Progenitor cell of endocrine pancreas (in vitro differentiated cells): ENCODE data around the gene INPP4A. TPM values are rescaled to one million over a fixed set of nuclear protein-coding genes. Genes with fewer than 3 reads are reported as not detected.

Experiments used
- DNase-seq: peaks from one replicate; pipeline ENCODE4 v3.0.0; 2021; ENCODE audit warnings: low spot score; ENCODE audit not compliant: unreplicated experiment
- H3K27ac Mint-ChIP-seq: 2 replicates; pipeline ENCODE4 v1.8.0; 2021; ENCODE audit warnings: mild to moderate bottlenecking, moderate library complexity, mixed read lengths
- H3K27me3 Mint-ChIP-seq: 2 replicates; pipeline ENCODE4 v1.8.0; 2021; ENCODE audit warnings: mixed read lengths
- H3K36me3 Mint-ChIP-seq: 2 replicates; pipeline ENCODE4 v1.8.0; 2022; ENCODE audit warnings: mixed read lengths; ENCODE audit not compliant: insufficient read depth
- H3K4me1 Mint-ChIP-seq: 2 replicates; pipeline ENCODE4 v1.8.0; 2021; ENCODE audit warnings: low read depth, mixed read lengths
- H3K4me3 Mint-ChIP-seq: 2 replicates; pipeline ENCODE4 v1.8.0; 2021; ENCODE audit warnings: low read depth, mild to moderate bottlenecking, moderate library complexity, mixed read lengths
- H3K9me3 Mint-ChIP-seq: 2 replicates; pipeline ENCODE4 v1.8.0; 2021; ENCODE audit warnings: low read depth, mixed read lengths
- CTCF ChIP-seq: fragments of 200-600 bp; sonication (generic); IDR thresholded peaks from one replicate; pipeline ENCODE4 v1.5.0; 2021; ENCODE audit warnings: antibody characterized with exemption, mild to moderate bottlenecking; ENCODE audit not compliant: unreplicated experiment
- total RNA-seq: library from RNA; stranded (reverse); gene quantifications from 2 replicates; pipeline ENCODE4 v1.2.1, GENCODE V29; 2021

Gene INPP4A
- total RNA-seq, 1 donor from 2014 or later = 33.0 TPM

- H3K36me3 Mint-ChIP-seq = no peaks in the 10 kb centered on the region
- no peaks in the 10 kb centered on the region for H3K9me3 Mint-ChIP-seq
- no peak for DNase-seq
- H3K27me3 Mint-ChIP-seq = no peaks in the 10 kb centered on the region
- H3K4me3 Mint-ChIP-seq = no peak overlapping the region
- no peaks in the 10 kb centered on the region for H3K4me1 Mint-ChIP-seq
- no peak overlapping the region for H3K27ac Mint-ChIP-seq
- TF ChIP-seq CTCF = no peak
Measured at GRCh38 chr2:98476192-98476868, 31.7 kb downstream of the INPP4A start.

GRCh38 chr2:98477036-98477435 lies 32.4 kb downstream of the INPP4A start:
- DNase-seq = no peak
- H3K9me3 Mint-ChIP-seq = no peaks in the 10 kb centered on the region
- no peaks in the 10 kb centered on the region for H3K36me3 Mint-ChIP-seq
- H3K4me1 Mint-ChIP-seq = no peaks in the 10 kb centered on the region
- no peaks in the 10 kb centered on the region for H3K27me3 Mint-ChIP-seq
- H3K27ac Mint-ChIP-seq = no peak overlapping the region
- TF ChIP-seq CTCF = no peak
- H3K4me3 Mint-ChIP-seq = no peak overlapping the region

- no peak overlapping the region for H3K27ac Mint-ChIP-seq
- no peaks in the 10 kb centered on the region for H3K4me1 Mint-ChIP-seq
Measured at GRCh38 chr2:98477506-98477905, 32.8 kb downstream of the INPP4A start.

GRCh38 chr2:98478088-98478551 lies 33.5 kb downstream of the INPP4A start:
- Mint-ChIP-seq H3K27me3 (no peaks in the 10 kb centered on the region), H3K36me3 (no peaks in the 10 kb centered on the region), H3K4me3 (no peak overlapping the region), H3K4me1 (no peaks in the 10 kb centered on the region), H3K9me3 (no peaks in the 10 kb centered on the region), H3K27ac (no peak overlapping the region)
- no peak for DNase-seq
- no peak for TF ChIP-seq CTCF

More at GRCh38 chr2:98477506-98477905, 32.8 kb downstream of the INPP4A start:
- no peak for DNase-seq
- Mint-ChIP-seq H3K27me3 (no peaks in the 10 kb centered on the region), H3K36me3 (no peaks in the 10 kb centered on the region), H3K9me3 (no peaks in the 10 kb centered on the region), H3K4me3 (no peak overlapping the region)
- no peak for TF ChIP-seq CTCF

GRCh38 chr2:98478907-98479306 lies 34.2 kb downstream of the INPP4A start:
- Mint-ChIP-seq H3K9me3 (no peaks in the 10 kb centered on the region), H3K4me1 (peaks cover under 1% of the 10 kb centered on the region), H3K27ac (no peak overlapping the region), H3K4me3 (no peak overlapping the region), H3K36me3 (no peaks in the 10 kb centered on the region), H3K27me3 (no peaks in the 10 kb centered on the region)
- TF ChIP-seq CTCF = no peak
- no peak for DNase-seq
